Muscle layer of colon (tissue), 2 donors: Measurements from ENCODE around the gene IMPDH2.

Source experiments
- H3K27ac ChIP-seq: one replicate; pipeline ENCODE4 v1.7.0; 2013; ENCODE audit warnings: low read depth, mild to moderate bottlenecking, low read length, moderate library complexity
- H3K27me3 ChIP-seq, 2 donors: one replicate each; pipeline ENCODE4 v1.7.0; 2013; ENCODE audit warnings: low read length in 2 of 2, mild to moderate bottlenecking in 2 of 2; ENCODE audit not compliant: insufficient read depth in 2 of 2, control insufficient read depth in 1 of 2
- H3K36me3 ChIP-seq: one replicate; pipeline ENCODE4 v1.7.0; 2013; ENCODE audit warnings: mild to moderate bottlenecking, low read length; ENCODE audit not compliant: insufficient read depth
- H3K4me1 ChIP-seq: one replicate; pipeline ENCODE4 v1.7.0; 2013; ENCODE audit warnings: mild to moderate bottlenecking, low read length; ENCODE audit not compliant: insufficient read depth
- H3K4me3 ChIP-seq, 2 donors: one replicate each; pipeline ENCODE4 v1.7.0; 2013; ENCODE audit warnings: low read length in 2 of 2, low read depth in 1 of 2, mild to moderate bottlenecking in 1 of 2, moderate library complexity in 1 of 2
- H3K9ac ChIP-seq: one replicate; pipeline ENCODE4 v1.7.0; 2013; ENCODE audit warnings: low read length
- H3K9me3 ChIP-seq: one replicate; pipeline ENCODE4 v1.7.0; 2013; ENCODE audit warnings: mild to moderate bottlenecking, low read length
- donor health status: abdominal sarcoma.
- donor health status: Adenocarcinoma of cecum.

IMPDH2 gene

DNA sequence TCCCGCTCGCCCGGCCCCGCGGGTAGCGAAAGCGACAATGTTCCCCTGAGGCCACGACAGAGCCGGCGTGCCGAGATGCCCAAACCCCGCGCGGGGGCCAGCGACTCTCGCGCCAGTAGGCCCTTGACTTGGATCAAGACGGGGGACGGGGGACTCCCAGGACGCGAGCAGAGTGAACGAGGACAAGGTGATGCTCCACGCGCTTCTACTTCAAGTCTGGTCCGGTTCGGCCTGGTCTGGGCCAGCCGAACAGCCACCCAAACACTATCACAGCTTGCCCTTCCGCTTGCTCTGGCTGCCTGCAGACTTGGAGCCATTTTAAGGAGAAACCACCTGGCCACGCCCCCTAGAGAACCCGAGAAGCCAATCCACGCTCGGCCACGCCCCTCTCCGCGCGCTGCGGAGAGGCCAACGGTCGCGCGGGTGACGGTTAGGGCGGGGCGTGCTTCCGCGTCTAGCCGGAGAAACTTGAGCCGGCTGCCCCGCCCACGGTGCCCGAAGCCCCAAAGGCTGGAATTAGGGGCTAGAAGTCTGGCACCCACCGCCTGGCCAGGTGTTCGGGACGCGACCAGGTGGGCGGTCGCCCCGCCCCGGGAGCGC is 7.9 kb downstream of the IMPDH2 start:
- Histone ChIP-seq H3K27ac (peak overlapping the region; percentile 99), H3K9ac (peak overlapping the region; percentile 96), H3K4me1 (peaks cover 29% of the 10 kb centered on the region), H3K9me3 (no peaks in the 10 kb centered on the region), H3K36me3 (peaks cover 38% of the 10 kb centered on the region), H3K4me3 (peak overlapping the region; percentile 82 to 90), H3K27me3 (no peaks in the 10 kb centered on the region)

DNA sequence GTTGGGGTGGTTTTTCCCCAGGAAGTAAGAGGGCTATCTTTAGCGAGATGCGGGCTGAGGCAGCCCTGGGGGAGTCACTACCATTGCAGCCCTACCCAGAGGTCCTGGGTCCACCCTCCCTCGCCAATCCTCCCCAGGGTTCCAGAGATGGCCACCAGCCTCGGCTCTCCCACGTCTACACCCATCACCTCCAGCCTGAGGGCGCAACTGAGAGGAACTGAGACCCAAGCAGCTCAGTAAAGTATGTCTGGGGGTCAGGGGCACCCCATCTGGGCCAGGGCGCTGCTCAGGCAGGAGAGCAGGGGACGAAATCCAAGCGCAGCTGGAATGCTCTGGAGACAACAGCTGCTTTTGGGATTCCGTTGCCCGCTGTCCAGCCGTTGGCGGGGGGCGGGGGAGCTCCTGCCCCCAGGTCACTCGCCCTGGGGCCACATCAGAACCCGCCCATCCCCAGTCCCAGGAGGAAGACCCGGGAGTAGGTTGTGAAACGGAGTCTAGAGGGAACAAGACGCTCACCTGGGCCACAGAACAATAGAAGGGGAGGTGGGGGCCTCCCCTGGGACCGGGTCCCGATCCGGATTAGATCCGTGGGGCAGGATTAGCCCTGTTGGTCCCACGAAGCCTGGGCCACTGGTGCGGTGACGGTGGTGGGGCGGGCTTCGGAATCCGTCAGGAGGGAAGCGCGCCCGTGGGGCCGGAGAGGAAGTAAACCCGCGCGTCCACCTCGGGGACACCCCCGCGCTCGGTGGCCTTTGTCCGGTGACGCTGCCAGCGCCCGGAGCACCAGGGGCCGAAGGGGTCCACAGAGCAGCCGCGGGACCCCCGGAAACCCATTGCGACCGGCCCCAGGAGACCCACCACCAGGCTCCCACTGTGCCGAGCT is 8.6 kb downstream of the IMPDH2 start:
- peak overlapping the region; percentile 77 for H3K9ac ChIP-seq
- no peaks in the 10 kb centered on the region for H3K9me3 ChIP-seq
- H3K27ac ChIP-seq = peak overlapping the region; percentile 99
- peaks cover 29% of the 10 kb centered on the region for H3K4me1 ChIP-seq
- no peaks in the 10 kb centered on the region for H3K27me3 ChIP-seq
- peak overlapping the region; percentile 82 to 90 for H3K4me3 ChIP-seq
- H3K36me3 ChIP-seq = peaks cover 38% of the 10 kb centered on the region

DNA sequence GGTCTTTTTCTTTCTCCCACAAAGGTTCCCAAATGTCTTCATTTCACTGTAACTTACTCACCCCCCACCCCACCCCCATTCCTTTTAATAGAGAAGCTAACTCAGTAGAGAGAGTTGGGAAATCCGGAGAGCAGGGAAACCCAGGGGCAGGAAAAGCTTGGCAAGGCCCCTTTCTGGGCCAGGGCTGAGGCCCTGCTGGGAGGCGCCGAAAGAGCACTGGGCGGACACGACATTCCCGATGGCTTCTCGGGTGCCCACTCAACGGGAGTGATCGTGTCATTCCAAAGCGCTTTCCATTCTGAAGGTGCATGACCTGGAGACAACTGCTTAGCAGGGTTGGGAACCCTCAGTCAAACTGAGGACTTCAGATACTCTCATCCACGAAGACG is 9.3 kb downstream of the IMPDH2 start:
- H3K27me3 ChIP-seq = no peaks in the 10 kb centered on the region
- H3K27ac ChIP-seq = no peak overlapping the region
- no peaks in the 10 kb centered on the region for H3K9me3 ChIP-seq
- peaks cover 37% of the 10 kb centered on the region for H3K36me3 ChIP-seq
- H3K4me1 ChIP-seq = peaks cover 29% of the 10 kb centered on the region
- H3K4me3 ChIP-seq = peak overlapping the region; percentile 82 to 90
- peak overlapping the region; percentile 77 for H3K9ac ChIP-seq

DNA sequence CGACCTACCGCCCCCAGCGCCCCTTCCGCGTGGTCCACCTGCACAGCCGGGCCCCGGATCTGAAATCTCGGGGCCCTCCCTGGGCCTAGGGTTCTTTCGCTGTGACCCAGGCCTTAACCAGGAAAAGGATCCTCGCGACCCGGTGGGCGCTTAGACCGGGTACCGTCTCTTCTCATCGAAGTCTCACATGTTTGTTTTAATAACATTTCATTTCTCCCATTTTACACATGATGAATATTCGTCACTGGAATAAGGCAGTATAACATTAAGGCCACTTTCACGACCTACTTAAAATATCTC is 10.5 kb downstream of the IMPDH2 start:
- H3K27ac ChIP-seq = peak overlapping the region; percentile 62
- no peaks in the 10 kb centered on the region for H3K27me3 ChIP-seq
- no peaks in the 10 kb centered on the region for H3K9me3 ChIP-seq
- peaks cover 31% of the 10 kb centered on the region for H3K36me3 ChIP-seq
- peak overlapping the region; percentile 36 for H3K9ac ChIP-seq
- H3K4me1 ChIP-seq = peaks cover 29% of the 10 kb centered on the region
- H3K4me3 ChIP-seq = peak overlapping the region; percentile 68 to 78

DNA sequence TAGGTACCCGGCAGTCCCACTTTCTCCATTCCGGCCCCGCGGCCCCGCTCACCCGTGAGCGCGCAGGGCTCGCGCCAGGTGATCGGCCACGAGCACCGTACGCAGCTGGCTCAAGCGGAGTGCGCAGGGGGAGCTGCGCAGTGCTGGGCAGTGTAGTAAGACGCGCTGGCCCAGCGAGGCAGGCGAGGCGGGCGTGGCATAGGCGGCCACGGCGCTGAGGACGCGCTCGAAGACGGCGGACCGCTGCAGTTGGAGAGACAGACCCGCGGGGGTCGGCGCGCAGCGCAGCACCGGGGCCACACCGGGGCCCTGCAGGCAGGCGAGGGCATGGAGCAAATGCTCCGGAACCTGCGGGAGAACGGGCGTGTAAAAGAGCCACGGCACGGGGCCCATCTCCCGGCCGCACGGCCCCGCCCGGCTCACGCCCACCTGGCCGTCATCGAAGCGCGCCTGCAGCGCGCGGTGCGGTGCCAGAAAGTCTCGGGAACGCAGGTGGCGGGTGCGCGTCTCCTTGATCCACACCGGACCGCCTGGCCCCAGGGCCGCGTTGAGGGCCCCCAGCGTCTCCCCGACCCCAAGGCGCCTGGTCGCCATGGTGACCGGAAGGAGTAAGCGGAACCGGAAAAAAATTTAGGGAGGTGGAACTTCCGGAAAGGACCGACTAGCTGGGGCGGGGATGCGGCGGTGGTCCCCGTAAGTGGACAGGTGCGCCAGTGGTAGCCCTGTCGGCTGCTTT is 11.1 kb downstream of the IMPDH2 start, which contains the start of gene DALRD3:
Gene DALRD3 (minus strand): TSS at position 610 of the 736 bp plus-strand sequence. CDS start 16 bp downstream, at position 594.
- Histone ChIP-seq H3K9me3 (no peaks in the 10 kb centered on the region), H3K4me3 (peak within 1 kb of the TSS; percentile 68 to 78), H3K36me3 (peaks cover 27% of the 10 kb centered on the region), H3K9ac (peak within 1 kb of the TSS; percentile 36), H3K27ac (peak within 1 kb of the TSS; percentile 62), H3K27me3 (no peaks in the 10 kb centered on the region), H3K4me1 (peaks cover 23% of the 10 kb centered on the region)

DNA sequence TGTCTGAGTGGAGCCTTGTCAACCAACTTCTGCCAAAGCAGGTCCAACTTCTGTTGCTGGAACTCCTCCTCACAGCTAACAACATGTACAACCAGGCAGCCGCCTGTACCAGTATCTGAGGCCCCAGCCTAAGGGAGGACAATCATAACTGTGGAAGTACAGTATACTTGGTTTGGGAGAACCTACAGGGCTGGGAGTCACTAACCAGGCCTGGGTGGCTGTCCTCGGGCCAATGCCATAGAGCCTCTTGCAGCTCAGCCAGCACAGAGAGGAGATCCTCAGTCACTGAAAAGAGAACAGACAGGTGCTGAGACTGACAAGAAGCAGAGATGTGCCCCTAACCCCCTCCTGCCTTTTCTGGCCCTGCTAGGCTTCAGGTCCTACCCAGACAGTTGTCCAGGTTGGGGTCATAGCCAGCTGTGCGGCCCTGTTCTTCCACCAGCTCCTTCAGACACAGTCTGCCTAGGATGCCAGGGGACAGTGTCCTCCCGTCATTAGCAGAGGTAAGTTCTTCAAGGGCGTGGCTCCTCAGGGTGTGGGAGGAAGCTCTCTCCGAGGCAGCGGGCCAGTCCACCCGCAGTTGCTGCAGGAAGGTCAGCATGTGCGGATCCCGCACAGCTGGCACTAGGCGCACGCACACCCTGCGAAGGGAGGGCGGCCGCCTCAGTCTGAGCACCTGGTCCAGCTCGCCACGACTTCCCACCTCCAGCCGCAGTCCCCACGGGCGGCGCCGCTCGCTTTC is 11.8 kb downstream of the IMPDH2 start:
- Histone ChIP-seq H3K4me1 (peaks cover 18% of the 10 kb centered on the region), H3K9ac (peak overlapping the region; percentile 36), H3K27ac (peak overlapping the region; percentile 62)

DNA sequence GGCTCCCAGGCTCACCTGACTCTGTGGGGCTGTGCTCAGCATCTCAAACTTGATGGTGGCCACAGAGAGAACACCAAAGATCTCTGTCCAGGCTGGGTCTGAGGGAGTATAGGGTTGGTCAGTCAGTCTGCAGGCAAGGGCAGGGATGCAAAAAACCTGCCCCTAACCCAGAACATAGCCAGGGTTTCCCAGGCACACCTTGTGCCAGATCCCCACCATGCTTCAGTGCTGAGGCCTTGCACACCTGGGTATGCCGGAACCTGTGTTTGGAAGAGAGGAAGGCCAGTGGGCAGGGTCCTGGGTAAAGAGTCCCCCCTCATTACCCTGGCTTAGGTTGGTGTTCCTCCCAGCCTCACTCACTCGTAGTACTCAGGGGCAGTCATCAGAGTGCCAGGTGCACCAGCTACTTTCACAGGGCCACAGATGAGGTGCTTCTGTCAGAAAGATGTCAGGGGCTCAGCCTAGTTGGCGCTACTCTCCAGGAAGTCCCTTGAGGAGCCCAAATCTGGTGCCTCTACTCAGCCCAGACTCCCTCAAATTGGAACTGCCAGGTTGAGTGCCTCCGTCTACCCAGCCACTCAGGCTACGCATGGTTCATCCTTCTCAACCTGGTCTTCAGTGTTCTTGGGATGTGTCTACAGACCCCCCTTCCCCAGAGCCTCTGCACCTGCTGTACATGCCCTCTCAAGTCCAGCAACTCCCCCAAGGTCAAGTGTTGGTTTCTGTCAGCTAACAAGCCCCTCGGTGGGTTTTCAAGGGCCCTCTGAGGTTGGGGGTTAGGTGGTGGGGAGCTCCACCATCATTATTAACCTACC is 12.6 kb downstream of the IMPDH2 start:
- Histone ChIP-seq H3K27ac (no peak overlapping the region), H3K9me3 (no peaks in the 10 kb centered on the region), H3K27me3 (no peaks in the 10 kb centered on the region), H3K4me3 (no peak overlapping the region), H3K36me3 (peaks cover 23% of the 10 kb centered on the region), H3K9ac (no peak overlapping the region), H3K4me1 (peaks cover 18% of the 10 kb centered on the region)

More for the DNA sequence above, 11.8 kb downstream of the IMPDH2 start:
- Histone ChIP-seq H3K9me3 (no peaks in the 10 kb centered on the region), H3K4me3 (peak overlapping the region; percentile 68 to 78), H3K27me3 (no peaks in the 10 kb centered on the region), H3K36me3 (peaks cover 23% of the 10 kb centered on the region)

DNA sequence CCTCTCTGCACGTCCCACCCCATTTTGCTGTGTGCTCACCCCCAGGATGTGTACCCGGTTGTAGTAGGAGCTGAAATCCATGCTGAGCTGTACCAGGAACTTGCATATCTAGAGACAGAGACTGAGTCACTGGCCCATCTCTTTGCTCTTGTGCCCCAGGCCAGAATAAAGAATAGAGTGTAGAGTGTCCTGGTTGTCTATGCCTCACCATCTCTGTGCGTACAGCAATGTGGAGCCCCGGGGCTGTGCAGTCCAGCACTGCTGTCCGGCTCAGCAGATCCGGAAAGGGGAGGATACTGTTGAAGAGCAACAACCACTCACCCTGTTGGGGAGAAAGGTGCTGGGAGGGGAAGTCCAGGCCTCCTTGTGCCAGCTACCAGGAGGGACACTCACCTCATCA is 13.4 kb downstream of the IMPDH2 start:
- Histone ChIP-seq H3K4me1 (peaks cover 18% of the 10 kb centered on the region), H3K27ac (no peak overlapping the region), H3K9ac (no peak overlapping the region), H3K4me3 (no peak overlapping the region), H3K9me3 (no peaks in the 10 kb centered on the region), H3K27me3 (no peaks in the 10 kb centered on the region), H3K36me3 (peaks cover 23% of the 10 kb centered on the region)

DNA sequence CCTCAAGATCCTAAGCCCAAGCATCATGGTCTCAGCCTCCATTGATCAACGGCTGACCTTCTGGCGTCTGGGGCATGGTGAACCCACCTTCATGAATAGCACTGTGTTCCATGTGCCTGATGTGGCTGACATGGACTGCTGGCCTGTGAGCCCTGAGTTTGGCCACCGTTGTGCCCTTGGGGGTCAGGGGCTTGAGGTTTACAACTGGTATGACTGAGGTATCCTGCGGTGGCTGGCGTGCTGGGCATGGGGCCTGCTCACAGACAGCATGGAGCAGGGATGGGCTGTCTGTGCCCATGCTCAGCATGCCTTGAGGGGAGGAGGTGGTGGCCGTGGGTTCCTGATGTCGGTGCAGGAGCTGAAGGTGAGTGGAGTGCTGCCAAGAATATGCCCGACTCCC is 14.1 kb downstream of the IMPDH2 start:
- no peak overlapping the region for H3K4me3 ChIP-seq
- peaks cover 23% of the 10 kb centered on the region for H3K36me3 ChIP-seq
- H3K27me3 ChIP-seq = no peaks in the 10 kb centered on the region
- no peaks in the 10 kb centered on the region for H3K9me3 ChIP-seq
- H3K27ac ChIP-seq = no peak overlapping the region
- no peak overlapping the region for H3K9ac ChIP-seq
- peaks cover 13% of the 10 kb centered on the region for H3K4me1 ChIP-seq

DNA sequence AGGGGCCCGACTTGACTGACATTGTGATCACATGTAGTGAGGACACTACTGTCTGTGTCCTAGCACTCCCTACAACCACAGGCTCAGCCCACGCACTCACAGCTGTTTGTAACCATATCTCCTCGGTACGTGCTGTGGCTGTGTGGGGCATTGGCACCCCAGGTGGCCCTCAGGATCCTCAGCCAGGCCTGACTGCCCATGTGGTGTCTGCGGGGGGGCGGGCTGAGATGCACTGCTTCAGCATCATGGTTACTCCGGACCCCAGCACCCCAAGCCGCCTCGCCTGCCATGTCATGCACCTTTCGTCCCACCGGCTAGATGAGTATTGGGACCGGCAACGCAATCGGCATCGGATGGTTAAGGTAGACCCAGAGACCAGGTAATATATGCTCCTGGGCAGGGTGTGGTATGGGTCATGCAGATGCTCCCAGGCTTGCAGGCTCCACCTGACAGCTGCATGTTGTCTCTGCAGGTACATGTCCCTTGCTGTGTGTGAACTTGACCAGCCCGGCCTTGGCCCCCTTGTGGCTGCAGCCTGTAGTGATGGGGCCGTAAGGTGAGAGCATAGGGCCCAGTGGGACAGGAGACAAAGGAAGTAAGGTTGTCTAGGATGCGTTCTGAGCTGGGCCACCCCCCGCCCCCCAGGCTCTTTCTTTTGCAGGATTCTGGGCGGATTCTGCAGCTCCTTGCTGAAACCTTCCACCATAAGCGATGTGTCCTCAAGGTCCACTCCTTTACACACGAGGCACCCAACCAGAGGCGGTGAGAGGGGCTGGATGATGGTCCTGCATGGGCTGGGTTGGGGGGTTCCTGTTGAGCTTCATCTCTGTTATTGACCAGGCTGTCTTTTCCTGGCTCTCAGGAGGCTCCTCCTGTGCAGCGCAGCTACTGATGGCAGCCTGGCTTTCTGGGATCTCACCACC is 15.2 kb downstream of the IMPDH2 start:
- Histone ChIP-seq H3K27me3 (no peaks in the 10 kb centered on the region), H3K36me3 (peaks cover 23% of the 10 kb centered on the region), H3K9ac (no peak overlapping the region), H3K4me3 (no peak overlapping the region), H3K27ac (no peak overlapping the region), H3K9me3 (no peaks in the 10 kb centered on the region), H3K4me1 (peaks cover 8% of the 10 kb centered on the region)
